HUES6 (cell line): Measurements from ENCODE around the gene SCOC.

Experiments used
- H3K27ac ChIP-seq: 2 replicates; pipeline ENCODE4 v1.7.0; 2013; ENCODE audit warnings: low read depth, mild to moderate bottlenecking, low read length, inconsistent platforms
- H3K27me3 ChIP-seq: 2 replicates; pipeline ENCODE4 v1.6.1; 2013; ENCODE audit warnings: low read length; ENCODE audit not compliant: control insufficient read depth, insufficient read depth
- H3K36me3 ChIP-seq: 2 replicates; pipeline ENCODE4 v1.6.1; 2013; ENCODE audit warnings: low read length; ENCODE audit not compliant: control insufficient read depth, insufficient read depth
- H3K4me1 ChIP-seq: 2 replicates; pipeline ENCODE4 v1.6.1; 2013; ENCODE audit warnings: low read length; ENCODE audit not compliant: control insufficient read depth, insufficient read depth
- H3K4me3 ChIP-seq: 2 replicates; pipeline ENCODE4 v1.5.1; 2013; ENCODE audit warnings: low read depth, low read length
- H3K9ac ChIP-seq: one replicate; pipeline ENCODE4 v1.6.1; 2013; ENCODE audit warnings: mild to moderate bottlenecking, low read length
- H3K9me3 ChIP-seq: 2 replicates; pipeline ENCODE4 v1.6.1; 2013; ENCODE audit warnings: low read depth, low read length; ENCODE audit not compliant: control insufficient read depth, insufficient read depth

Gene SCOC

DNA sequence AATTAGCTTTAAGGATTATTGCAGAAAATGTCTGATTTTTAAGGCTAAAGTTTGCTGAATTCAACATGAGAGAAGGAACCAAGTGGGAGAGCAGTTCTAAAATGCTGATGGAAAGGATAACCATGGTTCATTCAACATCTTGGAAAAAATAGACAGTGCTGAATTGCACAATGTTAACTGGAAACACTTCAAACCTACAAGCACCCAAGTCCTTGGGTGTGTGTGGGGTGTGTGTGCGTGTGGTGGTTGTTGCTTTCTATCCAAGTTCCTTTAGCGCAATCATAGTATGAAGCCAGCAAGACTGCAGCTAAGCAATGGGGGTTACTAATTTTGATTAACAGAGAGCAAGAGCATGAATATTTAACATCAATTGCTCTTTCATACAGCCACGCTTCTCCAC is 29.3 kb upstream of the SCOC start:
- Histone ChIP-seq H3K4me1 (peaks cover 13% of the 10 kb centered on the region), H3K27me3 (no peaks in the 10 kb centered on the region), H3K9me3 (no peaks in the 10 kb centered on the region), H3K36me3 (no peaks in the 10 kb centered on the region), H3K27ac (no peak overlapping the region), H3K9ac (no peak overlapping the region), H3K4me3 (no peak overlapping the region)

DNA sequence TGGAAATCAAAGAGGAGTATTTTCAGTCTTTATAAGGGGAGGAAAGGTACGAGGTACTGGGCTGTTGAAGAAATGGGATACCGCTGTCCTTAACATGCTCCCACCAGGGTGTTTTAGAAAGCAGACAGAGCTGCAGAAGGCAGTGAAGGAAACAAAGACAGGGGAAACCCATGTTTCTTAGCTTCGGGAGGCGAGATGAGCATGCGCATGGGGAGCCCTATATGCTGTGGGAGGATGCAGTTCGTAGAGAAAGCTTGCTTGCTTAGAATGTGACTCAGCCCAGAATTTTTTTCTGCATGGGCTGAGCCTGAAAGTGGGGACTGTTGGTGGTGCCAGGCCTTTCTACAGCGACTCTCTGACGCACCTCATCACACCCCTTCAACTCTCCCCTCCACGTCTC is 28.8 kb upstream of the SCOC start:
- Histone ChIP-seq H3K27ac (no peak overlapping the region), H3K9me3 (no peaks in the 10 kb centered on the region), H3K27me3 (no peaks in the 10 kb centered on the region), H3K9ac (no peak overlapping the region), H3K4me1 (peaks cover 18% of the 10 kb centered on the region), H3K36me3 (no peaks in the 10 kb centered on the region), H3K4me3 (no peak overlapping the region)

DNA sequence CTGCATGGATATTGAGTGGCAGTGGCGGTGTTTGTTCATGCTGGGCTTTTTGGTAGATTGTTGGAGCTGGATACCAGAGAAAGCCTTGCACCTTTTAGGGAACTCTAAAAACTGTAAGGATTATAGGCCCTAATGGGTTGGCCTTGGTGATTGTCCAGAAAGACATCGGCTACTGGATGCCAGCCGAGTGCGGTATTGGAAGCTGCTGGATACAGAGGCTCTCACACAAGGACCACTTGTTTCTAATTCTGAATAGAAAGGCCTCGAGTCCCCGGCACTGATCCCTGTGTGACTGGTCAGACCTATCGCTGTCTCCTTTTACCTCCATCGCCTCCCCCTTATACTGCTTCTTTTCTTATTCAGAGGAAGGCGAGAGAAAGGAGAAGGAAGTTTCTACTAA is 27.3 kb upstream of the SCOC start:
- Histone ChIP-seq H3K27ac (no peak overlapping the region), H3K27me3 (no peaks in the 10 kb centered on the region), H3K9ac (no peak overlapping the region), H3K9me3 (no peaks in the 10 kb centered on the region), H3K4me1 (peaks cover 24% of the 10 kb centered on the region), H3K4me3 (no peak overlapping the region), H3K36me3 (no peaks in the 10 kb centered on the region)

DNA sequence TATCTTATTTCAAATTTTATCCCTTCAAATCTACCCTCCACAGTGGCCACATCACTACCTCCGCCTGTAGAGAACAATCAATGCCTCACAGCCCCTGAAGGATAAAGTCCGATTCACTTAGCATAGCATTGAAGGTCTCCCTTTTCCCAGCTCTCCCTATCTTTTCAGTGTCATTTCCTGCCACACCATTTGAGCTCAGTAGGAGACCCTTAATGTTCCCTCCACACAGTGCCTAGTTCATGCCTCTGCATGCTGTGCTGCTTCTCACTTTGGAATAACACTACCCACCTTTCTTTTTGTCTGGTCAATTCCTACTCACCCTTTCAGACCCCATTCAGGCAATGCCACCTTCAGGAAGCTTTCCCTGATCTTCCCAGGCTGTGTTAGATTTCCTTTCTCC is 23.6 kb upstream of the SCOC start:
- H3K4me3 ChIP-seq = no peak overlapping the region
- H3K36me3 ChIP-seq = no peaks in the 10 kb centered on the region
- H3K27me3 ChIP-seq = no peaks in the 10 kb centered on the region
- H3K4me1 ChIP-seq = peaks cover 20% of the 10 kb centered on the region
- no peak overlapping the region for H3K9ac ChIP-seq
- no peak overlapping the region for H3K27ac ChIP-seq
- no peaks in the 10 kb centered on the region for H3K9me3 ChIP-seq

DNA sequence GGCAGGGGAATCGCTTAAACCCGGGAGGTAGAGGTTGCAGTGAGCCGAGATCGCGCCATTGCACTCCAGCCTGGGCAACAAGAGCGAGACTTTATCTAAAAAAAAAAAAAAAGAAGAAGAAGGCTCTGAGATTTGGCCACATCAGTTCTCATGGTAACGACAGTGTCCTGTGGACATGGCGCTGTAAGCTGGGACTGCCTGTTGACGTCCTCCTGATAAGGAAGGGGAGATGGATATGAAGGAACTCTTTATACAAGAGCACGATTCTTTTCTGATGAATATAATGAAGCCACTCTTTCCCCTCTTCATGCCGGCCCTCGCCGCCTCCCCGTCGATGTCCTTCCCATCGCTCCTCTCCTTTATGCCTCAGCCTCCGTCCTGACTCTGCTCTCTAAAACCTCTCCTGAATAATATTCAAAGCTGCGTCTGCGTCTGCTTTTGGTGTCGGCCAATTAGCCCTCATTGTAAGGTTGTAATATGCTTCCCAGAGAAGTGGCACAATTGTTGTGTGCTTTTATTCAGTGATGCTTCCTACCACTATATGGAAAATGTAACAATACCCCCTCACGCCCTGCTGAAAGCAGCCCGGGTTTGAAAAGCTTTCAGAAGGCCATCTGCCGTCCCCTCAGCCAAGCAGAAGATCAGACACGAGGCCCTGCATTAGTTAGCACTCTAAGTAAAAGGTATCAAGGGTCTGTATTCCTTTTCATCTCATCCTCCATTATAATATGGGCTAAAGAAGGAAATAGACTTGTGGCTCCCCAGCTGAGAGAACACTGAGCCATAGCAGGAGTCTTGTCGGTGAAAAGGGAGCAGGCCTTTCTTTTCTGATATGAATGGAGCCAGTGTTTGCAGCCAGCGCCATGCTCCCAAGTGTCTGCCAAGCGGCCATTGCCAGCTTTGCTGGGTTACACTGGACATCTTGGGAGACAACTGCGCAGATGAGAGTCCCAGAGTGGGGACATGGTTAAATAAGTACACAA is 22.1 kb upstream of the SCOC start:
- no peak overlapping the region for H3K9ac ChIP-seq
- H3K27ac ChIP-seq = no peak overlapping the region
- no peaks in the 10 kb centered on the region for H3K27me3 ChIP-seq
- no peaks in the 10 kb centered on the region for H3K36me3 ChIP-seq
- peaks cover 18% of the 10 kb centered on the region for H3K4me1 ChIP-seq
- no peaks in the 10 kb centered on the region for H3K9me3 ChIP-seq
- no peak overlapping the region for H3K4me3 ChIP-seq

DNA sequence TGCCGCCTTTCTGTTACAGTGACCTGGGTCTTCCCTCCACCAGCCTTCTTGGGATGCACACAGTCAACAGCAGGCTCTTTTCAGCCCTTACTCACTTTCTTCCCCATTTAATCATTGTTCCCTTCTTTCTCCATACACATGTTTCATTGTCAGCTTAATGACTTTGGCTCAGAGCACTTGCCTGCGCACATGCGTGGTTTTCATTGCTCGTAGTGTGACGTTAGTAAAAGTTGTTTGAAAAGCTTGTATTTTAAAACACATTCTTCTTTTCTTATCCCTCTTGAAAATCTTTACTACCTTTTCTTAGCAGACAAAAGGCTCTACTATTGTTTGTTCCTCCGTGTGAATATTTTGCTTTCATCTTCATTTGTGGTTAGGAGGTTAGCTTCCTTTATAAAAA is 19.7 kb upstream of the SCOC start:
- Histone ChIP-seq H3K9ac (no peak overlapping the region), H3K4me3 (no peak overlapping the region), H3K9me3 (no peaks in the 10 kb centered on the region), H3K4me1 (peaks cover 17% of the 10 kb centered on the region), H3K36me3 (no peaks in the 10 kb centered on the region), H3K27ac (no peak overlapping the region), H3K27me3 (no peaks in the 10 kb centered on the region)

DNA sequence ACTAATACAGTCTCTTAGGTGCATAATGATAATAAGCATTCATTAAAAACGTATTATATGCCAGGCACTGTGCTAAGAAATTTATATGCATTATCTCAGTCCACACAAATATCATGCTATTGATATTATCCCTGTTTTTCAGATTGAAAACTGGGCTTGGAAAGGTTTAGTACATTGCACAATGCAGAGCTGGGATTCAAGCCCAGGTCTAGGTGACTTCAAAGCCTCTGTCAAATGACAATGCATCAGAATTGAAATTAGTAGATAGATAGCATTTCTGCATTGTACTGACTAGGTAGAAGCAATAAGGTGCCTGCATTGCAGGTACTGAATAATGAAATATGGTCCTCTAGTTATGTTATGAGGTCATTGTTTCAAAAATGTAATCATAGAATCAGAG is 18.2 kb upstream of the SCOC start:
- Histone ChIP-seq H3K36me3 (no peaks in the 10 kb centered on the region), H3K9me3 (no peaks in the 10 kb centered on the region), H3K27me3 (no peaks in the 10 kb centered on the region), H3K27ac (no peak overlapping the region), H3K9ac (no peak overlapping the region), H3K4me3 (no peak overlapping the region), H3K4me1 (peaks cover 3% of the 10 kb centered on the region; the same call in 1 of the 2 replicates)

DNA sequence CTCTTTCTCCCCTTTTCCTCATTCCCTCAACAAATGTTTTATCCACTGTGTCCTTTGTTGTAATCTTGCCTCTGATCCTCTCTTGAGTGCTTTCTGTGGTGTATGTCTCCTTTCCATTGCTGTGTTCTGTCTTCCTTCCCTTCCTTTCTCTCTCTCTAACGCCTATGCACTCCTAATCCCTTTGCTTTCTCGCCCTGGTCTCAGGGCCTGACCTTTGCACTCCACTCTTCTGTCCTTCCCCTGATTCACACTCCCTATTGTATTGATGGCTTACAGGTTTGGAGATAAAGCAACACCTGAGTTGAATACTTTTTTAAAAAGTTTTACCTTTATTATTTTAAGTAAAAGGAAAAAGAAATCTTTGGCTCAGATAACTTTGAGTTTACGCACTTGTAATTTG is 15.6 kb upstream of the SCOC start:
- Histone ChIP-seq H3K4me3 (no peak overlapping the region), H3K9ac (no peak overlapping the region), H3K27me3 (no peaks in the 10 kb centered on the region), H3K36me3 (no peaks in the 10 kb centered on the region), H3K27ac (no peak overlapping the region), H3K9me3 (no peaks in the 10 kb centered on the region), H3K4me1 (peaks cover 3% of the 10 kb centered on the region; the same call in 1 of the 2 replicates)

DNA sequence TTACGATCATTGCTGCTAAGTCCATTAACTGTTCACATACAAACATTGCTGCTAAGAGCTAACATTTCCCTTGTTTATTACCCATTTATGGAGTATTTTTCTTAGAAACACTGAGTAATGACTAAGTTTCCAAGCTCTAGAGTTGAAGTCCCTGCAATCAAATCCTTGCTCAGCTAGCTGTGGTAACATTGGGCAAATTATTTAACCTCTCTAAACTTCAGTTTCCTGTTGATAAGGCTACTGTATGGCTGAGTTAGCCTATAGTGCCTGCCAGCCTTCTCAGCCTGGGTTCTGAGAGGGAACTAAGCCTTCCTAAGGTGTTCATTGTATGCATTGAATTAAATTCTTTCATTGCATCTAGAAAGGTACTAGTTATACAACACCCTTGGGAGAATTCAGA is 15.2 kb upstream of the SCOC start:
- H3K4me3 ChIP-seq = no peak overlapping the region
- no peak overlapping the region for H3K9ac ChIP-seq
- H3K27me3 ChIP-seq = no peaks in the 10 kb centered on the region
- peaks cover 3% of the 10 kb centered on the region; the same call in 1 of the 2 replicates for H3K4me1 ChIP-seq
- H3K36me3 ChIP-seq = no peaks in the 10 kb centered on the region
- H3K9me3 ChIP-seq = no peaks in the 10 kb centered on the region
- H3K27ac ChIP-seq = no peak overlapping the region

DNA sequence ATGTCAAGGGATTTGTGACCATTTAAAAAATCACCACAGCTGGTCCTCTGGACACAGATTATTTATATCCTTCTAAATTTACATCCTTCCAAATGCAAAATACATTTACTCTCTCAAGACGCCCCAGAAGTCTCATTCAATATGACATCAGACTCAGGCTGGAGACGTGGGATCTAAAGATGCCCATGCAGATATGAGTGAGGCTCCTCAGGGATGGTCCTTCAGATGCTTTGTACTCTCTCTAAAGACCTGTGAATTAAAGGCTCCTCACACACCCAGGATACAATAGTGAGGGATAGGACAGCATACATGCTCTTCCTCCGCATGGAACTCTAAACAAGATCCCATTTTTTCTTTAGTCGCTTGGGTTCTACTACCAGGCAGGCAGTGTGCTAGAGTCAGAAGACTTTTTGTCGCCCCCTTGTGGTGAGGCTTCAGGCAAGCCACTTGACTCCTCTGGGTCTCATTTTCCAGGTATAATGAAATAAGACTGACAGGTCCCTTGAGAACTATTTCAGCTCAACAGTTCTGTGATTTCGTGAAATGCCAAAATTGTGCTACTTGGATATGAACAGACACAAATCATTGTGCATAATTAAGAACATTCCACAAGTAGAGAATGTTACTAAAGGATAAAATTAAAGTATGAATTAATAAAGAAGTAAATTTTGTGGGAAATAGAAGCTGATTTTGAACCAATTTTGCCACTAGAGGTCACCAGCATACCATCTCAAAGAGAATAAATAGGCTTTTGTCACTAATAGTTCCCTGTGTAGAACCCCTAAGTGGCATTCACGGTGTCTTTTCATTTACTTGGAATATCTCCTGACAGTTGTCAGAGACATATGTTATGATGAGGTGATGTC is 13.7 kb upstream of the SCOC start:
- no peaks in the 10 kb centered on the region for H3K36me3 ChIP-seq
- H3K27ac ChIP-seq = no peak overlapping the region
- no peak overlapping the region for H3K4me3 ChIP-seq
- no peaks in the 10 kb centered on the region for H3K4me1 ChIP-seq
- H3K9ac ChIP-seq = no peak overlapping the region
- H3K27me3 ChIP-seq = 0 out of 2 replicates have a peak, but pooled peaks cover 1% of the 10 kb centered on the region
- no peaks in the 10 kb centered on the region for H3K9me3 ChIP-seq

DNA sequence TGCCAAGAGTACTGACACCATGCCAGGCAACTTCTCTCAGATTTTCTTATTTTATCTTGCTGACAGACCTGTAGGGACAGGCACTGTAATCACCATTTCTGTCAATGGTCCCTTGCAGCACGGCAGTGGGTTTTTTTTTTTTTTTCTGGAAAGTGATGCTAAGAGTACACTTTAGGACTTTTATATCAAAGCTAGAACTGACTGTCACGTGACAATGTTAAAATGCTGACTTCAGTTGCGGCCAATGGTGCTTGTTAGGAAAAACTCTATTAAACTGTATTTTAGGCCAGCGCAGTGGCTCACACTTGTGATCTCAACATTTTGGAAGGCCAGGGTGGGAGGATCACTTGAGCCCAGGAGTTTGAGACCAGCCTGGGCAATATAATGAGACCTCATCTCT is 12.3 kb upstream of the SCOC start:
- H3K9me3 ChIP-seq = no peaks in the 10 kb centered on the region

More for the DNA sequence above, 12.3 kb upstream of the SCOC start:
- H3K4me3 ChIP-seq = no peak overlapping the region
- H3K9ac ChIP-seq = no peak overlapping the region
- no peaks in the 10 kb centered on the region for H3K4me1 ChIP-seq
- H3K27ac ChIP-seq = no peak overlapping the region
- no peaks in the 10 kb centered on the region for H3K36me3 ChIP-seq
- 0 out of 2 replicates have a peak, but pooled peaks cover 2% of the 10 kb centered on the region for H3K27me3 ChIP-seq
